ENCODE measurements around the gene RNF167.

RNF167 gene

DNA sequence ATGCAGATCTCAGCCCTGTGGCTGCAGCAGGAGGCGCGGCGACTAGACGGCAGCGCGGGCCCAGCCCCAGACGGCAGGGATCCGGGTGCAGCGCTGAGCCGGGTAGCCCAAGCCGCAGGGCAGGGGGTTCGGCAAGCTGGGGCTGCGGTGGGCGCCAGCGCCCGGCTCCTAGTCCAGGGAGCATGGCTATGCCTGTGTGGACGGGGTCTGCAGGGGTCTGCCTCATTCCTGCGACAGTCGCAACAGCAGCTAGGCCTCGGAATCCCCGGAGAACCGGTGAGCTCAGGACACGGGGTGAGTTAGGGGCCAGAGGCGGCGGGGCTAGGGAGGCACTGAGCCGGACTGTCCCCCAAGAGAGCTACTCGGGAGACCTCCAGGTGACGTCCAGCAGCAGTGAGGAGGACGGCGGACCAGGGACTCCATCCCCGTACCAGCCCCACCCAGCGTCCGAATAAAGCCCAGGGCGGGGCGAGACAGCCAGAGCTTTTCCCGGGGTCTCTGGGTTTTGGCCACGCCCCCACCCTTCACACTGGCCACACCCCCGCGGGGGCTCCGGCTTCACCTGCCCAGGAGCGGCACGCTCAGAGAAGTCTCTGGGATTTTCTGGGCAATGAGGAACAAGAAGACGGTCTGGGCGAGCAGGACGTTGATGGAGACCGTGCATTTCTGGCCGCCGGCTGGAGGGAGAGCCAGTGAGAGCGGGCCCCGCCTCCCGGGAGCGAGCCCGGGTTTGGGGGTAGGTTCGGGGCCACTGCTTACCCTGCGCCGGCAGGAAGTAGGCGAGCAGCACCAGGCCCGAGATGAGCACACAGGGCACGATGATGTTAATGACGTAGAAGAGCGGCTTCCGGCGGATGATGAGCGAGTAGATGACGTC, 39.6 kb upstream of the RNF167 start:
- TF ChIP-seq, protein P1, sequence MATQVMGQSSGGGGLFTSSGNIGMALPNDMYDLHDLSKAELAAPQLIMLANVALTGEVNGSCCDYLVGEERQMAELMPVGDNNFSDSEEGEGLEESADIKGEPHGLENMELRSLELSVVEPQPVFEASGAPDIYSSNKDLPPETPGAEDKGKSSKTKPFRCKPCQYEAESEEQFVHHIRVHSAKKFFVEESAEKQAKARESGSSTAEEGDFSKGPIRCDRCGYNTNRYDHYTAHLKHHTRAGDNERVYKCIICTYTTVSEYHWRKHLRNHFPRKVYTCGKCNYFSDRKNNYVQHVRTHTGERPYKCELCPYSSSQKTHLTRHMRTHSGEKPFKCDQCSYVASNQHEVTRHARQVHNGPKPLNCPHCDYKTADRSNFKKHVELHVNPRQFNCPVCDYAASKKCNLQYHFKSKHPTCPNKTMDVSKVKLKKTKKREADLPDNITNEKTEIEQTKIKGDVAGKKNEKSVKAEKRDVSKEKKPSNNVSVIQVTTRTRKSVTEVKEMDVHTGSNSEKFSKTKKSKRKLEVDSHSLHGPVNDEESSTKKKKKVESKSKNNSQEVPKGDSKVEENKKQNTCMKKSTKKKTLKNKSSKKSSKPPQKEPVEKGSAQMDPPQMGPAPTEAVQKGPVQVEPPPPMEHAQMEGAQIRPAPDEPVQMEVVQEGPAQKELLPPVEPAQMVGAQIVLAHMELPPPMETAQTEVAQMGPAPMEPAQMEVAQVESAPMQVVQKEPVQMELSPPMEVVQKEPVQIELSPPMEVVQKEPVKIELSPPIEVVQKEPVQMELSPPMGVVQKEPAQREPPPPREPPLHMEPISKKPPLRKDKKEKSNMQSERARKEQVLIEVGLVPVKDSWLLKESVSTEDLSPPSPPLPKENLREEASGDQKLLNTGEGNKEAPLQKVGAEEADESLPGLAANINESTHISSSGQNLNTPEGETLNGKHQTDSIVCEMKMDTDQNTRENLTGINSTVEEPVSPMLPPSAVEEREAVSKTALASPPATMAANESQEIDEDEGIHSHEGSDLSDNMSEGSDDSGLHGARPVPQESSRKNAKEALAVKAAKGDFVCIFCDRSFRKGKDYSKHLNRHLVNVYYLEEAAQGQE (IDR thresholded peaks at IDR 0.05; ENCODE audit: insufficient read depth in 1 of 2, low read depth in 2 of 2, low read length in 2 of 2) = no peak
- no peak for TF ChIP-seq POLR2AphosphoS5 (IDR thresholded peaks at IDR 0.05; ENCODE audit: low read depth, low read length)

DNA sequence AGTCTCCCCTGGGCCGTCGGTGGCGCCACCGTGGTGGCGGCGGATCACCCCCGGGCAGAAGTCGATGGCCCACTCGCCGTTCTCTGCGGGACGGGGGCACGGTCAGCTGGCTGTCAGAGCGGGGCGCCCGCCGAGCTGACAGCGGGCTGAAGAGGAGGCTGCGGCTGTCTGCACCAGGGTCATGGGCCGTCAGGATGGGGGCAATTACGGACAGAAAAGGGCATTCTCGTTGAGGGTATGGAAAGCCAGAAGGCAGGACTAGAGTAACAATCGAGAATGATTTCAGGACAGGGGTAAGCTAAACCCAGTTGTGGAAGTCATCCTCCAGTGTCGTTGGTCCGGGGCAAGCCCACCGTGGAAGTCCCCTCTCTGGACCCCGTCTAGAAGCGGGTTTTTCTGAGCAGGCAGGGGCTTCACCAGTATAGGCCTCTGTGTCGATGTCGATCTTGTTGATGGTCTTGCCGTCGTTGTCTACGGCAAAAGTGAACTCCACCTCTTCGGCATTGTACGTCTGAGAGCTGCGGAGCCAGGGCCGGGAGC, 38.9 kb upstream of the RNF167 start:
- TF ChIP-seq, protein P1 (IDR thresholded peaks at IDR 0.05; ENCODE audit: insufficient read depth in 1 of 2, low read depth in 2 of 2, low read length in 2 of 2) = no peak
- no peak for TF ChIP-seq POLR2AphosphoS5 (IDR thresholded peaks at IDR 0.05; ENCODE audit: low read depth, low read length)
- no peak for TF ChIP-seq TAF1 (IDR thresholded peaks at IDR 0.05; ENCODE audit: borderline replicate concordance, insufficient read depth, low read length)
- TF ChIP-seq SIN3A (IDR thresholded peaks at IDR 0.05; ENCODE audit: borderline replicate concordance, insufficient read depth, low read length) = no peak
- no peak for TF ChIP-seq FOXP2 (optimal IDR thresholded peaks at IDR 0.05; ENCODE audit: borderline replicate concordance, extremely low read depth, extremely low read length, insufficient read depth)

DNA sequence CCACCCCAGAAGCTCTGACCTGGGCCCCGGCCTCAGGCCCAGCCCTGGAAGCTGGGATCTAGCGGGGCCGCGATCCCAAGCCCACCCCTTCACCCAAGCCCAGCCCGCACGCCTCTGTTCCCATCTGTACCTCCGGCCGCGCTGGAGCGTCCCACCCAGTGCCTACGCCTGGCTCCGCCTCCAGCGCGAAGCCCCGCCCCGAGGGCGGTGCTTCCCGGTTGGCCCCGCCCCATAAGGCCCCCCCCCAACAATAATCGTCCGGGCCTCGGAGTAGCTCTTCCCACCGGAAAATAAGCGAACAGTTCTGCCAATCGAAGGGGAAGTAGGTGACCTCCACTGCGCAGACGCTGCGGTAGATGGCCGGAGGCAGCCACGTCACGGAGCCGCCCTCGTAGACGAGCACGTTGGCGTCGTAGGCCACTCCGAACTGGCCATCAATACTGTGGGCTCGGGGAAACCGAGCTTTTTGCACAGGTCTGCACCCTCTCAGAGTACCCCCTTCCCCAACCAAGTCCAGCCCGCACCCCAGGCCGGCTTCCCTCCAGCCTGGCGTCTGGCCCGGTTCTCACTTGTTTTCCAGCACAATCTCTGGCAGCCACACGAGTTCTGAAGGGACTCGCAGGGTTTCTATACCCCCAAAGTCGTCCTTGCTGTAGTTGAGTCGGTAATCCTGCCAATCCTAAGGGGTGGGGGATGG, 38.3 kb upstream of the RNF167 start:
- TF ChIP-seq TAF1 (IDR thresholded peaks at IDR 0.05; ENCODE audit: borderline replicate concordance, insufficient read depth, low read length) = no peak
- TF ChIP-seq SIN3A (IDR thresholded peaks at IDR 0.05; ENCODE audit: borderline replicate concordance, insufficient read depth, low read length) = no peak
- TF ChIP-seq, protein P1 (IDR thresholded peaks at IDR 0.05; ENCODE audit: insufficient read depth in 1 of 2, low read depth in 2 of 2, low read length in 2 of 2) = no peak
- no peak for TF ChIP-seq FOXP2 (optimal IDR thresholded peaks at IDR 0.05; ENCODE audit: borderline replicate concordance, extremely low read depth, extremely low read length, insufficient read depth)
- TF ChIP-seq POLR2AphosphoS5 (IDR thresholded peaks at IDR 0.05; ENCODE audit: low read depth, low read length) = no peak

DNA sequence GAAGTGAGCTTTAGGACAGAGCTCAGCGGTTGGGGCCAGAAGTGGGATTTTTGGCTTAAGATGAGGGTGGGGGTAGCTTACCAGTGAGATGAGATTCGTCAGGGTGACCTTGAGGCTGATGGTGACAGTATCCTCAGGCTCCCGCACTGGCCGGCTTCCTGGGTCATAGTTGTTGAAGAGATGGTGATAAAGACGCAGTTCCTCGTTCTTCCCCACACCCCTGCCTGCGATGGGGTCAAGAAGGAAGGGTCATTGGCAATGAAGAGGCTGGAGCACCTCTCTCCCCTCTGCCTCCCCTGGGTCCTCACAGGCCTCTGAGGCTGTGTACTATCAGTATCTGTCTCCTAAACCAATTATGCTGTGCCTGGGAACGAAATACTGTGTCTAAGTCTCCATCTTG, 37.5 kb upstream of the RNF167 start:
- TF ChIP-seq POLR2AphosphoS5 (IDR thresholded peaks at IDR 0.05; ENCODE audit: low read depth, low read length) = no peak
- TF ChIP-seq TAF1 (IDR thresholded peaks at IDR 0.05; ENCODE audit: borderline replicate concordance, insufficient read depth, low read length) = no peak
- TF ChIP-seq, protein P1 (IDR thresholded peaks at IDR 0.05; ENCODE audit: insufficient read depth in 1 of 2, low read depth in 2 of 2, low read length in 2 of 2) = no peak
- no peak for TF ChIP-seq FOXP2 (optimal IDR thresholded peaks at IDR 0.05; ENCODE audit: borderline replicate concordance, extremely low read depth, extremely low read length, insufficient read depth)
- TF ChIP-seq SIN3A (IDR thresholded peaks at IDR 0.05; ENCODE audit: borderline replicate concordance, insufficient read depth, low read length) = no peak

Measured in PFSK-1 (cell line).